GM23248 (cell line): ENCODE measurements around the gene XRCC4.

ENCODE experiments used
- EZH2 ChIP-seq: fragments of 200-600 bp; sonication (generic); IDR thresholded peaks from 2 replicates; pipeline ENCODE4 v1.6.1; 2018; ENCODE audit warnings: antibody characterized with exemption, mild to moderate bottlenecking; ENCODE audit not compliant: insufficient read depth, poor library complexity, severe bottlenecking
- EZH2phosphoT487 ChIP-seq: fragments of 200-600 bp; sonication (generic); IDR thresholded peaks from 2 replicates; pipeline ENCODE4 v1.6.1; 2018; ENCODE audit warnings: antibody characterized with exemption, moderate library complexity, mild to moderate bottlenecking, low read depth; ENCODE audit not compliant: insufficient read depth

DNA sequence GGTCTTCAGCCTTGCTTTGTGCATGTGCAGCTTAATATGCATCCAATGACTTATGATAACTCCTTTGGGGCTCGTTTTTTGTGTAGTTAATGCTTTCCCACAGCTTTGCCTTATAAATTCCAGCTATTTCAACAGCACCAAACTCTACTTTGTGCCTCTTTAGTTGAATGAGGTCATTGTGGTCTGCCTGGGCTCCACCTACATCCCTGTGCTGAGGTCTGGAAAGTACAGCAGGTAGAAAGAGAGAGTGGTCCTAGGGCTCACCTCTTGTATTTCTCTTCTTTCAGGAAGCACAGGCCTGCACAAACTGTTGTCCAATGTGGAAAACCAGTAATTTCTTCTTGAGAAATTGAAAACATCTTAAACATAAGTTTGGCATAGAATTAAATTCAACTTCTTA, 167.2 kb downstream of the XRCC4 start:
- TF ChIP-seq EZH2phosphoT487 = no peak
- TF ChIP-seq EZH2 = no peak
